BJ (cell line): ENCODE measurements around the gene GTPBP6. TPM values are rescaled to one million over a fixed set of nuclear protein-coding genes. Genes with fewer than 3 reads are reported as not detected.
"Not testable (repeated sequence)": the region's sequence is repeated elsewhere in the genome, so short reads cannot be mapped to it uniquely, and the experiment has no call there.

Experiments used
- CTCF ChIA-PET: fragments of 350-600 bp; formaldehyde crosslinking; extraction: SDS; loops from one replicate; lab custom pipeline; 2021; ENCODE audit warnings: antibody characterized with exemption, inconsistent platforms; lab: Yijun Ruan, JAX
- POLR2A ChIA-PET: fragments of 300-600 bp; sonication (Branson Sonifier 250); formaldehyde crosslinking; extraction: SDS; loops from one replicate; lab custom pipeline; 2021; ENCODE audit warnings: antibody characterized with exemption; lab: Charles Lee
- DNase-seq: peaks from one replicate; pipeline ENCODE4 v3.0.0-alpha.2; 2011; ENCODE audit warnings: low read depth
- H3K27me3 ChIP-seq: 2 replicates; pipeline ENCODE4 v1.6.0; 2011; ENCODE audit warnings: low read length; ENCODE audit not compliant: control insufficient read depth, insufficient read depth
- H3K36me3 ChIP-seq: 2 replicates; pipeline ENCODE4 v1.5.1; 2011; ENCODE audit warnings: low read length; ENCODE audit not compliant: control insufficient read depth, insufficient read depth
- H3K4me3 ChIP-seq: 2 replicates; pipeline ENCODE4 v1.5.1; 2011; ENCODE audit warnings: low read depth, mild to moderate bottlenecking, control low read depth, low read length
- CTCF ChIP-seq: IDR thresholded peaks from 2 replicates; pipeline ENCODE4 v1.5.1; 2011; ENCODE audit warnings: low read depth, mild to moderate bottlenecking, control low read depth, inconsistent platforms, low read length, moderate library complexity; ENCODE audit not compliant: insufficient read depth
- polyA plus RNA-seq: library from polyadenylated mRNA; depleted of rRNA; stranded (reverse); fragments of >200 nt; gene quantifications from 2 replicates; pipeline ENCODE4 v1.2.3, GENCODE V29; 2011

The GTPBP6 gene
- polyA plus RNA-seq, 1 experiment = 29.2 TPM

GRCh38 chrX:353566-354535 is 35.3 kb upstream of the GTPBP6 start:
- CTCF ChIA-PET = no interaction called here
- Histone ChIP-seq H3K4me3 (no peak overlapping the region), H3K36me3 (peaks cover 3% of the 10 kb centered on the region), H3K27me3 (no peaks in the 10 kb centered on the region)
- POLR2A ChIA-PET = no interaction called here
- no peak for DNase-seq
- TF ChIP-seq CTCF = no peak

GRCh38 chrX:352582-353314 is 34.2 kb upstream of the GTPBP6 start:
- ChIA-PET CTCF (no interaction called here), POLR2A (no interaction called here)
- TF ChIP-seq CTCF = no peak

GRCh38 chrX:352181-352580 is 33.6 kb upstream of the GTPBP6 start:
- no peak overlapping the region for H3K4me3 ChIP-seq
- ChIA-PET CTCF (no interaction called here), POLR2A (no interaction called here)
- DNase-seq = no peak
- H3K27me3 ChIP-seq = no peaks in the 10 kb centered on the region
- no peak for TF ChIP-seq CTCF
- H3K36me3 ChIP-seq = peaks cover 1% of the 10 kb centered on the region

More at GRCh38 chrX:352582-353314, 34.2 kb upstream of the GTPBP6 start:
- peaks cover 1% of the 10 kb centered on the region for H3K36me3 ChIP-seq
- no peaks in the 10 kb centered on the region for H3K27me3 ChIP-seq
- DNase-seq = no peak
- H3K4me3 ChIP-seq = no peak overlapping the region

- no peak for TF ChIP-seq CTCF
- POLR2A ChIA-PET = no interaction called here
- Histone ChIP-seq H3K4me3 (no peak overlapping the region), H3K36me3 (peaks cover 1% of the 10 kb centered on the region), H3K27me3 (no peaks in the 10 kb centered on the region)
- DNase-seq = no peak
- CTCF ChIA-PET = no interaction called here
Observed at GRCh38 chrX:351736-352135, 33.1 kb upstream of the GTPBP6 start.

GRCh38 chrX:351324-351641 is 32.7 kb upstream of the GTPBP6 start:
- H3K4me3 ChIP-seq, CTCF ChIA-PET, DNase-seq, H3K36me3 ChIP-seq, H3K27me3 ChIP-seq, POLR2A ChIA-PET: not testable (repeated sequence)
